Measurements from ENCODE around the gene FHL3. TPM values are rescaled to one million over a fixed set of nuclear protein-coding genes. Genes with fewer than 3 reads are reported as not detected.
"Not testable (repeated sequence)": the region's sequence is repeated elsewhere in the genome, so short reads cannot be mapped to it uniquely, and the experiment has no call there.

Gene FHL3
- total and polyA plus RNA-seq, 4 donors: 1.7 to 4.2 (median 2.8) TPM

DNA sequence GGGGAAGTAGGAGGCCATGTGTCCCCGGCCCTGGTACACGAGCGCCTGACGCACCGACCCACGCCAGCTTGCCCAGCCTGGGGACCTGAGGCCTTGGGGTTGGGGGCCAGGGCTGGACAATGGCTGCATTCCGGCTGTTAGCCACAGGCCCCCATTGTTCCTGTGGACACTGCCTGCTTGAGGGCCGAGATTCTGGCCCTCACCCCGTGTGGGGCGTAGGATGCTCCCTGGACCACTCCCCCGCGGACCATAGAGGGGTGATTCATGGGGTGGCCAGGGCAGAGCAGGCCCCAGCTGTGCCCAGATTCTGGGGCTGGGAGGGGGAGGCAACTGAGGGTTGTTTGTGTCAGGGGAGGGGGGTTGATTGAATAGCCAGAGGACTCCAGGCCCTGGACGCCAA, 29.6 kb upstream of the FHL3 start (continued):
- TF ChIP-seq, protein P1, sequence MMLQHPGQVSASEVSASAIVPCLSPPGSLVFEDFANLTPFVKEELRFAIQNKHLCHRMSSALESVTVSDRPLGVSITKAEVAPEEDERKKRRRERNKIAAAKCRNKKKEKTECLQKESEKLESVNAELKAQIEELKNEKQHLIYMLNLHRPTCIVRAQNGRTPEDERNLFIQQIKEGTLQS (IDR thresholded peaks at IDR 0.05): no peak
- no peak for TF ChIP-seq NR2F2 (IDR thresholded peaks at IDR 0.05)
- no peak for TF ChIP-seq HNF4A (conservative IDR thresholded peaks at IDR 0.05)
- TF ChIP-seq, protein P2, sequence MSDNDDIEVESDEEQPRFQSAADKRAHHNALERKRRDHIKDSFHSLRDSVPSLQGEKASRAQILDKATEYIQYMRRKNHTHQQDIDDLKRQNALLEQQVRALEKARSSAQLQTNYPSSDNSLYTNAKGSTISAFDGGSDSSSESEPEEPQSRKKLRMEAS (IDR thresholded peaks at IDR 0.05): no peak
- TF ChIP-seq, protein P3, sequence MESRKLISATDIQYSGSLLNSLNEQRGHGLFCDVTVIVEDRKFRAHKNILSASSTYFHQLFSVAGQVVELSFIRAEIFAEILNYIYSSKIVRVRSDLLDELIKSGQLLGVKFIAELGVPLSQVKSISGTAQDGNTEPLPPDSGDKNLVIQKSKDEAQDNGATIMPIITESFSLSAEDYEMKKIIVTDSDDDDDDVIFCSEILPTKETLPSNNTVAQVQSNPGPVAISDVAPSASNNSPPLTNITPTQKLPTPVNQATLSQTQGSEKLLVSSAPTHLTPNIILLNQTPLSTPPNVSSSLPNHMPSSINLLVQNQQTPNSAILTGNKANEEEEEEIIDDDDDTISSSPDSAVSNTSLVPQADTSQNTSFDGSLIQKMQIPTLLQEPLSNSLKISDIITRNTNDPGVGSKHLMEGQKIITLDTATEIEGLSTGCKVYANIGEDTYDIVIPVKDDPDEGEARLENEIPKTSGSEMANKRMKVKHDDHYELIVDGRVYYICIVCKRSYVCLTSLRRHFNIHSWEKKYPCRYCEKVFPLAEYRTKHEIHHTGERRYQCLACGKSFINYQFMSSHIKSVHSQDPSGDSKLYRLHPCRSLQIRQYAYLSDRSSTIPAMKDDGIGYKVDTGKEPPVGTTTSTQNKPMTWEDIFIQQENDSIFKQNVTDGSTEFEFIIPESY (IDR thresholded peaks at IDR 0.05): no peak

DNA sequence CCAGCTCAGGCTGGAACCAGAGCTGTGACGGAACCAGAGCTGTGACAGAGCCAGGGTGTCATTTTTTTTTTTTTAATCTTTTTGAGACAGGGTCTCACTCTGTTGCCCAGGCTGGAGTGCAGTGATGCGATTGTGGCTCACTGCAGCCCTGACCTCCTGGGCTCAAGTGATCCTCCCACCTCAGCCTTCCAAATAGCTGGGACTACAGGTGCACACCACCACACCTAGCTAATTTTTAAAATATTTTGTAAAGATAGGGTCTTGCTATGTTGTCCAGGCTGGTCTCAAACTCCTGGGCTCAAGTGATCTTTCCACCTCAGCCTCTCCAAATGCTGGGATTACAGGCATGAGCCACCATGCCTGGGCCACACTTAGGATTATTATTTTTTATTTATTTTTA, 27.7 kb upstream of the FHL3 start:
- H3K4me1 ChIP-seq (ENCODE audit: control insufficient read depth in 4 of 4, insufficient read depth in 4 of 4, low read length in 3 of 4): peaks cover 3 to 23% (median 14%) of the 10 kb centered on the region in 4 donors
- H3K9me3 ChIP-seq (ENCODE audit: control insufficient read depth in 4 of 4, low read length in 3 of 4); H3K27me3 ChIP-seq (ENCODE audit: control insufficient read depth in 4 of 4, insufficient read depth in 4 of 4, low read length in 3 of 4); H3K4me3 ChIP-seq (ENCODE audit: low read depth in 1 of 3, low read length in 3 of 3); DNase-seq (ENCODE audit: low spot score); H3K9ac ChIP-seq (ENCODE audit: low read depth in 1 of 2, low read length in 2 of 2); H3K27ac ChIP-seq (ENCODE audit: low read depth in 1 of 2, low read length in 2 of 2); H3K36me3 ChIP-seq (ENCODE audit: control insufficient read depth in 4 of 4, insufficient read depth in 3 of 4, low read depth in 1 of 4, low read length in 3 of 4): not testable (repeated sequence)
- WGBS: 98% methylated on average over 2 of the region's 2 CpGs

DNA sequence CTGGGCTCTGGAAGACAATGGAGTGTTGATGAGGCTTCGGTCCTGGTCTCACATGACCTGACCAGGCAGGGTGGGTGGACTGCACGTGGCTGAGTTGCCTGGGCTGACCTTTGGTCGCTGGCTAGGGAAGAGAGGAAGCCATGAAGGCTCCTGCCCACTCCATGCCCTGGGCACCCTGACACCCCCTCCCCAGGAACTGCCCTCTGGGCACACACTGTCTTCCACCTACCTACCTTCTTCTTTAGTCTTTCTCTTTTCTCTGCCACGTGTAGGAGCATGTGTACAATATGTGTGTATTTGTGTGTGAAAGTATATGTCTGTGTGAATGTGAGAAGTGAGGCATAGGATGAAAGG, 26.2 kb upstream of the FHL3 start:
- Histone ChIP-seq H3K36me3 (ENCODE audit: control insufficient read depth in 4 of 4, insufficient read depth in 3 of 4, low read depth in 1 of 4, low read length in 3 of 4) (no peaks in the 10 kb centered on the region), H3K9me3 (ENCODE audit: control insufficient read depth in 4 of 4, low read length in 3 of 4) (no peaks in the 10 kb centered on the region), H3K4me1 (ENCODE audit: control insufficient read depth in 4 of 4, insufficient read depth in 4 of 4, low read length in 3 of 4) (peaks cover 3 to 23% (median 14%) of the 10 kb centered on the region in 4 donors), H3K27ac (ENCODE audit: low read depth in 1 of 2, low read length in 2 of 2) (no peak overlapping the region), H3K27me3 (ENCODE audit: control insufficient read depth in 4 of 4, insufficient read depth in 4 of 4, low read length in 3 of 4) (no peaks in the 10 kb centered on the region), H3K4me3 (ENCODE audit: low read depth in 1 of 3, low read length in 3 of 3) (no peak overlapping the region), H3K9ac (ENCODE audit: low read depth in 1 of 2, low read length in 2 of 2) (no peak overlapping the region)
- TF ChIP-seq RXRA (IDR thresholded peaks at IDR 0.05) (no peak), HNF4A (conservative IDR thresholded peaks at IDR 0.05) (peak in 1 of 2 donors; percentile 9)
- 38% methylated on average over 4 of the region's 4 CpGs for WGBS
- DNase-seq (ENCODE audit: low spot score): no peak

DNA sequence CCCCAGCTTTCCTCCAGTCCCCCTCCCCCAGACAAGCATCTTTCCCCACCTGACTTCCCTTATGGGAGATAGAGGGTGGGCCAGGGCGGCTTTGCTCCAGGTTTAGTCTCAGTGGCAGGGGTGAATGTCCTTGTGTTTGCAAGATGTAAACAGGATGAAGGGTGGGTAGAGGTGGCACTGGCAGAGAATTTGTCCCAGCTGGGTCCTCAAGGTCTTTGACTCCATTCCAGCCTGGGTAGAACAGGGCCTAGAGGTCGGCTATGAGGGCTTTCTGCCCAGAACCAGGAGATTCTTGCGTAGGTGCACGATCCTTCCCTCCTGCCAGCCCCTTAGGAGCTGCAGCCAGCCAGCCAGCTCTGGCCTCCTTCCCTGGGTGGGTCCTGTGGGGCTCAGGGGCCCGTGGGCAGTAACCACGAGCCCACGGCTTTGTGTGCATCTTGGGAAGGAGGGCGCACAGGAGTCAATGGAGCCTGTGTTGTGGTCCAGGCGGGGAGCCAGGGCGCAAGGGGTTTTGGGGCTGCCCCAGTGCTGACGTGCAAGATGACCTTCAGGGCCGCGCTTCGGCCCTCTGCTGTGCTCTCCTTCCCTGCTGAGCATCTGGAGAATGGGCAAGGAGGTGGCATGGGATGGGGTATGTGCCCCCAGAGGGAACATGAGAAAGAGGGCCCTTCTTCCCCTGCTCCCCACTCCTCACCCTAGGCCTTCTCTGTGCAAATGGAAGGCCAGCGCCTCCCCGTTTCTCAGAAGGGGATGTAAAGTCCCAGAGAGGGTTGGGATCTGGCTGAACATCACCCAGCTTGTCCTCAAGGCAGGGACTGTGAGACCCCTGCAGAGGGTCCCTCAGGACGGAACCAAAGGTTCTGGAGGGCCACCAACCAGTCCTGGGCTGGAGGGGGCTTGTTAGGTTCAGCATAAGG, 25.5 kb upstream of the FHL3 start:
- peaks cover 3 to 23% (median 14%) of the 10 kb centered on the region in 4 donors for H3K4me1 ChIP-seq (ENCODE audit: control insufficient read depth in 4 of 4, insufficient read depth in 4 of 4, low read length in 3 of 4)
- TF ChIP-seq, protein P1 (IDR thresholded peaks at IDR 0.05): no peak
- TF ChIP-seq HNF4A (conservative IDR thresholded peaks at IDR 0.05) (no peak), FOXA1 (IDR thresholded peaks at IDR 0.05) (no peak), RXRA (IDR thresholded peaks at IDR 0.05) (no peak), FOXA2 (IDR thresholded peaks at IDR 0.05) (no peak), RAD21 (IDR thresholded peaks at IDR 0.05) (no peak), EGR1 (IDR thresholded peaks at IDR 0.05; ENCODE audit: low read depth in 2 of 2) (no peak), SP1 (IDR thresholded peaks at IDR 0.05) (no peak), NR2F2 (IDR thresholded peaks at IDR 0.05) (no peak), HNF4G (IDR thresholded peaks at IDR 0.05) (no peak), JUND (IDR thresholded peaks at IDR 0.05) (no peak), YY1 (IDR thresholded peaks at IDR 0.05) (no peak), TAF1 (conservative IDR thresholded peaks at IDR 0.05) (no peak)
- TF ChIP-seq, protein P4, sequence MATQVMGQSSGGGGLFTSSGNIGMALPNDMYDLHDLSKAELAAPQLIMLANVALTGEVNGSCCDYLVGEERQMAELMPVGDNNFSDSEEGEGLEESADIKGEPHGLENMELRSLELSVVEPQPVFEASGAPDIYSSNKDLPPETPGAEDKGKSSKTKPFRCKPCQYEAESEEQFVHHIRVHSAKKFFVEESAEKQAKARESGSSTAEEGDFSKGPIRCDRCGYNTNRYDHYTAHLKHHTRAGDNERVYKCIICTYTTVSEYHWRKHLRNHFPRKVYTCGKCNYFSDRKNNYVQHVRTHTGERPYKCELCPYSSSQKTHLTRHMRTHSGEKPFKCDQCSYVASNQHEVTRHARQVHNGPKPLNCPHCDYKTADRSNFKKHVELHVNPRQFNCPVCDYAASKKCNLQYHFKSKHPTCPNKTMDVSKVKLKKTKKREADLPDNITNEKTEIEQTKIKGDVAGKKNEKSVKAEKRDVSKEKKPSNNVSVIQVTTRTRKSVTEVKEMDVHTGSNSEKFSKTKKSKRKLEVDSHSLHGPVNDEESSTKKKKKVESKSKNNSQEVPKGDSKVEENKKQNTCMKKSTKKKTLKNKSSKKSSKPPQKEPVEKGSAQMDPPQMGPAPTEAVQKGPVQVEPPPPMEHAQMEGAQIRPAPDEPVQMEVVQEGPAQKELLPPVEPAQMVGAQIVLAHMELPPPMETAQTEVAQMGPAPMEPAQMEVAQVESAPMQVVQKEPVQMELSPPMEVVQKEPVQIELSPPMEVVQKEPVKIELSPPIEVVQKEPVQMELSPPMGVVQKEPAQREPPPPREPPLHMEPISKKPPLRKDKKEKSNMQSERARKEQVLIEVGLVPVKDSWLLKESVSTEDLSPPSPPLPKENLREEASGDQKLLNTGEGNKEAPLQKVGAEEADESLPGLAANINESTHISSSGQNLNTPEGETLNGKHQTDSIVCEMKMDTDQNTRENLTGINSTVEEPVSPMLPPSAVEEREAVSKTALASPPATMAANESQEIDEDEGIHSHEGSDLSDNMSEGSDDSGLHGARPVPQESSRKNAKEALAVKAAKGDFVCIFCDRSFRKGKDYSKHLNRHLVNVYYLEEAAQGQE (IDR thresholded peaks at IDR 0.05): no peak
- TF ChIP-seq, protein P5, sequence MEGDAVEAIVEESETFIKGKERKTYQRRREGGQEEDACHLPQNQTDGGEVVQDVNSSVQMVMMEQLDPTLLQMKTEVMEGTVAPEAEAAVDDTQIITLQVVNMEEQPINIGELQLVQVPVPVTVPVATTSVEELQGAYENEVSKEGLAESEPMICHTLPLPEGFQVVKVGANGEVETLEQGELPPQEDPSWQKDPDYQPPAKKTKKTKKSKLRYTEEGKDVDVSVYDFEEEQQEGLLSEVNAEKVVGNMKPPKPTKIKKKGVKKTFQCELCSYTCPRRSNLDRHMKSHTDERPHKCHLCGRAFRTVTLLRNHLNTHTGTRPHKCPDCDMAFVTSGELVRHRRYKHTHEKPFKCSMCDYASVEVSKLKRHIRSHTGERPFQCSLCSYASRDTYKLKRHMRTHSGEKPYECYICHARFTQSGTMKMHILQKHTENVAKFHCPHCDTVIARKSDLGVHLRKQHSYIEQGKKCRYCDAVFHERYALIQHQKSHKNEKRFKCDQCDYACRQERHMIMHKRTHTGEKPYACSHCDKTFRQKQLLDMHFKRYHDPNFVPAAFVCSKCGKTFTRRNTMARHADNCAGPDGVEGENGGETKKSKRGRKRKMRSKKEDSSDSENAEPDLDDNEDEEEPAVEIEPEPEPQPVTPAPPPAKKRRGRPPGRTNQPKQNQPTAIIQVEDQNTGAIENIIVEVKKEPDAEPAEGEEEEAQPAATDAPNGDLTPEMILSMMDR (IDR thresholded peaks at IDR 0.05; ENCODE audit: low read depth, low read length, missing input control): no peak
- TF ChIP-seq, protein P2 (IDR thresholded peaks at IDR 0.05): no peak
- no peaks in the 10 kb centered on the region for H3K9me3 ChIP-seq (ENCODE audit: control insufficient read depth in 4 of 4, low read length in 3 of 4)
- peaks cover 1 to 3% (median 2%) of the 10 kb centered on the region in 4 donors for H3K36me3 ChIP-seq (ENCODE audit: control insufficient read depth in 4 of 4, insufficient read depth in 3 of 4, low read depth in 1 of 4, low read length in 3 of 4)
- H3K27me3 ChIP-seq (ENCODE audit: control insufficient read depth in 4 of 4, insufficient read depth in 4 of 4, low read length in 3 of 4): no peaks in the 10 kb centered on the region
- WGBS: 79% methylated on average over 17 of the region's 17 CpGs
- H3K9ac ChIP-seq (ENCODE audit: low read depth in 1 of 2, low read length in 2 of 2): no peak overlapping the region
- no peak for DNase-seq (ENCODE audit: low spot score)
- no peak overlapping the region for H3K4me3 ChIP-seq (ENCODE audit: low read depth in 1 of 3, low read length in 3 of 3)
- no peak overlapping the region for H3K27ac ChIP-seq (ENCODE audit: low read depth in 1 of 2, low read length in 2 of 2)
